Breast epithelium (tissue), 3 donors: ENCODE measurements around the gene RSL24D1.

Source experiments
- POLR2AphosphoS5 ChIP-seq, 3 donors: sonication (generic); formaldehyde crosslinking; IDR thresholded peaks; one replicate each; pipeline ENCODE4 v1.6.1; 2017; ENCODE audit warnings: antibody characterized with exemption in 3 of 3
- TF ChIP-seq, protein P1 (sequence below), 3 donors: fragments of 450-650 bp; IDR thresholded peaks; one replicate each; pipeline ENCODE4 v1.5.1; 2016 to 2017; ENCODE audit warnings: antibody characterized with exemption in 3 of 3, mild to moderate bottlenecking in 3 of 3, moderate library complexity in 3 of 3

- TF ChIP-seq POLR2AphosphoS5 (IDR thresholded peaks at IDR 0.05) = no peak
- TF ChIP-seq, protein P1, sequence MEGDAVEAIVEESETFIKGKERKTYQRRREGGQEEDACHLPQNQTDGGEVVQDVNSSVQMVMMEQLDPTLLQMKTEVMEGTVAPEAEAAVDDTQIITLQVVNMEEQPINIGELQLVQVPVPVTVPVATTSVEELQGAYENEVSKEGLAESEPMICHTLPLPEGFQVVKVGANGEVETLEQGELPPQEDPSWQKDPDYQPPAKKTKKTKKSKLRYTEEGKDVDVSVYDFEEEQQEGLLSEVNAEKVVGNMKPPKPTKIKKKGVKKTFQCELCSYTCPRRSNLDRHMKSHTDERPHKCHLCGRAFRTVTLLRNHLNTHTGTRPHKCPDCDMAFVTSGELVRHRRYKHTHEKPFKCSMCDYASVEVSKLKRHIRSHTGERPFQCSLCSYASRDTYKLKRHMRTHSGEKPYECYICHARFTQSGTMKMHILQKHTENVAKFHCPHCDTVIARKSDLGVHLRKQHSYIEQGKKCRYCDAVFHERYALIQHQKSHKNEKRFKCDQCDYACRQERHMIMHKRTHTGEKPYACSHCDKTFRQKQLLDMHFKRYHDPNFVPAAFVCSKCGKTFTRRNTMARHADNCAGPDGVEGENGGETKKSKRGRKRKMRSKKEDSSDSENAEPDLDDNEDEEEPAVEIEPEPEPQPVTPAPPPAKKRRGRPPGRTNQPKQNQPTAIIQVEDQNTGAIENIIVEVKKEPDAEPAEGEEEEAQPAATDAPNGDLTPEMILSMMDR (IDR thresholded peaks at IDR 0.05) = no peak
Observed at GRCh38 chr15:55133972-55134371, 62.8 kb downstream of the RSL24D1 start.
